Measurements from ENCODE around the gene ARL15. TPM values are rescaled to one million over a fixed set of nuclear protein-coding genes. Genes with fewer than 3 reads are reported as not detected.

The ARL15 gene
- total and polyA plus RNA-seq, 4 donors: 5.0 to 24.8 (median 13.3) TPM

- Histone ChIP-seq H3K9me3 (ENCODE audit: control insufficient read depth in 4 of 4, low read length in 3 of 4) (no peaks in the 10 kb centered on the region), H3K36me3 (ENCODE audit: control insufficient read depth in 4 of 4, insufficient read depth in 3 of 4, low read depth in 1 of 4, low read length in 3 of 4) (no peaks in the 10 kb centered on the region), H3K9ac (ENCODE audit: low read depth in 1 of 2, low read length in 2 of 2) (no peak overlapping the region), H3K27me3 (ENCODE audit: control insufficient read depth in 4 of 4, insufficient read depth in 4 of 4, low read length in 3 of 4) (no peaks in the 10 kb centered on the region), H3K4me3 (ENCODE audit: low read depth in 1 of 3, low read length in 3 of 3) (no peak overlapping the region), H3K4me1 (ENCODE audit: control insufficient read depth in 4 of 4, insufficient read depth in 4 of 4, low read length in 3 of 4) (no peaks in the 10 kb centered on the region), H3K27ac (ENCODE audit: low read depth in 1 of 2, low read length in 2 of 2) (no peak overlapping the region)
- 74% methylated on average over 5 of the region's 5 CpGs for WGBS
- TF ChIP-seq, protein P1, sequence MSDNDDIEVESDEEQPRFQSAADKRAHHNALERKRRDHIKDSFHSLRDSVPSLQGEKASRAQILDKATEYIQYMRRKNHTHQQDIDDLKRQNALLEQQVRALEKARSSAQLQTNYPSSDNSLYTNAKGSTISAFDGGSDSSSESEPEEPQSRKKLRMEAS (IDR thresholded peaks at IDR 0.05): no peak
- no peak for DNase-seq (ENCODE audit: low spot score)
These were observed 197.3 kb downstream of the ARL15 start for GRCh38 chr5:54113060-54113459.

GRCh38 chr5:54109626-54110330 lies 200.6 kb downstream of the ARL15 start:
- TF ChIP-seq EGR1 (IDR thresholded peaks at IDR 0.05; ENCODE audit: low read depth in 2 of 2) (no peak), SP1 (IDR thresholded peaks at IDR 0.05) (no peak), FOXA2 (IDR thresholded peaks at IDR 0.05) (no peak), RAD21 (IDR thresholded peaks at IDR 0.05) (no peak), RXRA (IDR thresholded peaks at IDR 0.05) (no peak), FOXA1 (IDR thresholded peaks at IDR 0.05) (no peak), YY1 (IDR thresholded peaks at IDR 0.05) (no peak), HNF4G (IDR thresholded peaks at IDR 0.05) (no peak), HNF4A (conservative IDR thresholded peaks at IDR 0.05) (no peak), CTCF (IDR thresholded peaks at IDR 0.05; ENCODE audit: low read depth, low read length, missing input control) (no peak), NR2F2 (IDR thresholded peaks at IDR 0.05) (no peak), JUND (IDR thresholded peaks at IDR 0.05) (no peak), GABPA (IDR thresholded peaks at IDR 0.05 in 1 of 2, conservative IDR thresholded peaks at IDR 0.05 in 1 of 2) (no peak), TAF1 (conservative IDR thresholded peaks at IDR 0.05) (no peak)
- TF ChIP-seq, protein P2, sequence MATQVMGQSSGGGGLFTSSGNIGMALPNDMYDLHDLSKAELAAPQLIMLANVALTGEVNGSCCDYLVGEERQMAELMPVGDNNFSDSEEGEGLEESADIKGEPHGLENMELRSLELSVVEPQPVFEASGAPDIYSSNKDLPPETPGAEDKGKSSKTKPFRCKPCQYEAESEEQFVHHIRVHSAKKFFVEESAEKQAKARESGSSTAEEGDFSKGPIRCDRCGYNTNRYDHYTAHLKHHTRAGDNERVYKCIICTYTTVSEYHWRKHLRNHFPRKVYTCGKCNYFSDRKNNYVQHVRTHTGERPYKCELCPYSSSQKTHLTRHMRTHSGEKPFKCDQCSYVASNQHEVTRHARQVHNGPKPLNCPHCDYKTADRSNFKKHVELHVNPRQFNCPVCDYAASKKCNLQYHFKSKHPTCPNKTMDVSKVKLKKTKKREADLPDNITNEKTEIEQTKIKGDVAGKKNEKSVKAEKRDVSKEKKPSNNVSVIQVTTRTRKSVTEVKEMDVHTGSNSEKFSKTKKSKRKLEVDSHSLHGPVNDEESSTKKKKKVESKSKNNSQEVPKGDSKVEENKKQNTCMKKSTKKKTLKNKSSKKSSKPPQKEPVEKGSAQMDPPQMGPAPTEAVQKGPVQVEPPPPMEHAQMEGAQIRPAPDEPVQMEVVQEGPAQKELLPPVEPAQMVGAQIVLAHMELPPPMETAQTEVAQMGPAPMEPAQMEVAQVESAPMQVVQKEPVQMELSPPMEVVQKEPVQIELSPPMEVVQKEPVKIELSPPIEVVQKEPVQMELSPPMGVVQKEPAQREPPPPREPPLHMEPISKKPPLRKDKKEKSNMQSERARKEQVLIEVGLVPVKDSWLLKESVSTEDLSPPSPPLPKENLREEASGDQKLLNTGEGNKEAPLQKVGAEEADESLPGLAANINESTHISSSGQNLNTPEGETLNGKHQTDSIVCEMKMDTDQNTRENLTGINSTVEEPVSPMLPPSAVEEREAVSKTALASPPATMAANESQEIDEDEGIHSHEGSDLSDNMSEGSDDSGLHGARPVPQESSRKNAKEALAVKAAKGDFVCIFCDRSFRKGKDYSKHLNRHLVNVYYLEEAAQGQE (IDR thresholded peaks at IDR 0.05): no peak
- TF ChIP-seq, protein P1 (IDR thresholded peaks at IDR 0.05): no peak
- TF ChIP-seq, protein P3, sequence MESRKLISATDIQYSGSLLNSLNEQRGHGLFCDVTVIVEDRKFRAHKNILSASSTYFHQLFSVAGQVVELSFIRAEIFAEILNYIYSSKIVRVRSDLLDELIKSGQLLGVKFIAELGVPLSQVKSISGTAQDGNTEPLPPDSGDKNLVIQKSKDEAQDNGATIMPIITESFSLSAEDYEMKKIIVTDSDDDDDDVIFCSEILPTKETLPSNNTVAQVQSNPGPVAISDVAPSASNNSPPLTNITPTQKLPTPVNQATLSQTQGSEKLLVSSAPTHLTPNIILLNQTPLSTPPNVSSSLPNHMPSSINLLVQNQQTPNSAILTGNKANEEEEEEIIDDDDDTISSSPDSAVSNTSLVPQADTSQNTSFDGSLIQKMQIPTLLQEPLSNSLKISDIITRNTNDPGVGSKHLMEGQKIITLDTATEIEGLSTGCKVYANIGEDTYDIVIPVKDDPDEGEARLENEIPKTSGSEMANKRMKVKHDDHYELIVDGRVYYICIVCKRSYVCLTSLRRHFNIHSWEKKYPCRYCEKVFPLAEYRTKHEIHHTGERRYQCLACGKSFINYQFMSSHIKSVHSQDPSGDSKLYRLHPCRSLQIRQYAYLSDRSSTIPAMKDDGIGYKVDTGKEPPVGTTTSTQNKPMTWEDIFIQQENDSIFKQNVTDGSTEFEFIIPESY (IDR thresholded peaks at IDR 0.05): no peak
- TF ChIP-seq, protein P4, sequence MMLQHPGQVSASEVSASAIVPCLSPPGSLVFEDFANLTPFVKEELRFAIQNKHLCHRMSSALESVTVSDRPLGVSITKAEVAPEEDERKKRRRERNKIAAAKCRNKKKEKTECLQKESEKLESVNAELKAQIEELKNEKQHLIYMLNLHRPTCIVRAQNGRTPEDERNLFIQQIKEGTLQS (IDR thresholded peaks at IDR 0.05): no peak
- Histone ChIP-seq H3K27ac (ENCODE audit: low read depth in 1 of 2, low read length in 2 of 2) (no peak overlapping the region), H3K4me1 (ENCODE audit: control insufficient read depth in 4 of 4, insufficient read depth in 4 of 4, low read length in 3 of 4) (no peaks in the 10 kb centered on the region), H3K9ac (ENCODE audit: low read depth in 1 of 2, low read length in 2 of 2) (no peak overlapping the region), H3K36me3 (ENCODE audit: control insufficient read depth in 4 of 4, insufficient read depth in 3 of 4, low read depth in 1 of 4, low read length in 3 of 4) (peaks cover 0 to 2% (median 0%) of the 10 kb centered on the region in 4 donors), H3K9me3 (ENCODE audit: control insufficient read depth in 4 of 4, low read length in 3 of 4) (no peaks in the 10 kb centered on the region), H3K4me3 (ENCODE audit: low read depth in 1 of 3, low read length in 3 of 3) (no peak overlapping the region), H3K27me3 (ENCODE audit: control insufficient read depth in 4 of 4, insufficient read depth in 4 of 4, low read length in 3 of 4) (no peaks in the 10 kb centered on the region)
- DNase-seq (ENCODE audit: low spot score): no peak
- 79% methylated on average over 1 of the region's 1 CpG for whole genome bisulfite sequencing

Measured in liver (tissue), 9 donors.